ENCODE results near the gene ADD3. TPM values are rescaled to one million over a fixed set of nuclear protein-coding genes. Genes with fewer than 3 reads are reported as not detected.

ADD3 gene
- total RNA-seq, 4 donors from 2014 or later: 257 to 644 (median 358) TPM

DNA sequence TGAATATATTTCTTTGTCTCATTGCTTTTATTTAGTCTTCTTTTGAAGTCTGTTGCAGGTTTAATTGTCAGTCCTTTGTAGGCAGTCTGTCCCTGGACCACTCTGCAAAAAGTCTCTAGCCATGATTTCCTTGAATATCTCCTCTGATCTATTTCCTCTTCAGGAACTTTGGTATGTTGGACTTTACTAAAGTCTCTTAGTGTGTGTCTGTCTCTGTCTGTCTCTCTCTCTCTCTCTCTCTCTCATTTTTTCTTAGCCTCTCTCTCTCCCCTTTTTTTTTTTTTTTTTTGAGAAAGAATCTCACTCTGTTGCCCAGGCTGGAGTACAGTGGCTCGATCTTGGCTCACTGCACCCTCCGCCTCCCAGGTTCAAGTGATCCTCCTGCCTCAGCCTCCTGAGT is 57.5 kb downstream of the ADD3 start:
- whole genome bisulfite sequencing, 2 donors: 96 to 100% methylated on average over 2 of the region's 2 CpGs
- no peaks in the 10 kb centered on the region for H3K36me3 ChIP-seq
- H3K27ac ChIP-seq: peak overlapping the region in 1 of 3 donors; percentile 10
- no peak overlapping the region for H3K4me3 ChIP-seq (replicated peaks in 1 of 3)
- DNase-seq: no peak
- no peak for TF ChIP-seq POLR2A (IDR thresholded peaks at IDR 0.05)
- TF ChIP-seq, protein P1, sequence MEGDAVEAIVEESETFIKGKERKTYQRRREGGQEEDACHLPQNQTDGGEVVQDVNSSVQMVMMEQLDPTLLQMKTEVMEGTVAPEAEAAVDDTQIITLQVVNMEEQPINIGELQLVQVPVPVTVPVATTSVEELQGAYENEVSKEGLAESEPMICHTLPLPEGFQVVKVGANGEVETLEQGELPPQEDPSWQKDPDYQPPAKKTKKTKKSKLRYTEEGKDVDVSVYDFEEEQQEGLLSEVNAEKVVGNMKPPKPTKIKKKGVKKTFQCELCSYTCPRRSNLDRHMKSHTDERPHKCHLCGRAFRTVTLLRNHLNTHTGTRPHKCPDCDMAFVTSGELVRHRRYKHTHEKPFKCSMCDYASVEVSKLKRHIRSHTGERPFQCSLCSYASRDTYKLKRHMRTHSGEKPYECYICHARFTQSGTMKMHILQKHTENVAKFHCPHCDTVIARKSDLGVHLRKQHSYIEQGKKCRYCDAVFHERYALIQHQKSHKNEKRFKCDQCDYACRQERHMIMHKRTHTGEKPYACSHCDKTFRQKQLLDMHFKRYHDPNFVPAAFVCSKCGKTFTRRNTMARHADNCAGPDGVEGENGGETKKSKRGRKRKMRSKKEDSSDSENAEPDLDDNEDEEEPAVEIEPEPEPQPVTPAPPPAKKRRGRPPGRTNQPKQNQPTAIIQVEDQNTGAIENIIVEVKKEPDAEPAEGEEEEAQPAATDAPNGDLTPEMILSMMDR (IDR thresholded peaks at IDR 0.05): no peak
- intact Hi-C loops (cut with DNase I): no loop called here
- H3K4me1 ChIP-seq: peaks cover 35 to 64% of the 10 kb centered on the region in 2 donors
- no peaks in the 10 kb centered on the region for H3K27me3 ChIP-seq
- no peaks in the 10 kb centered on the region for H3K9me3 ChIP-seq

DNA sequence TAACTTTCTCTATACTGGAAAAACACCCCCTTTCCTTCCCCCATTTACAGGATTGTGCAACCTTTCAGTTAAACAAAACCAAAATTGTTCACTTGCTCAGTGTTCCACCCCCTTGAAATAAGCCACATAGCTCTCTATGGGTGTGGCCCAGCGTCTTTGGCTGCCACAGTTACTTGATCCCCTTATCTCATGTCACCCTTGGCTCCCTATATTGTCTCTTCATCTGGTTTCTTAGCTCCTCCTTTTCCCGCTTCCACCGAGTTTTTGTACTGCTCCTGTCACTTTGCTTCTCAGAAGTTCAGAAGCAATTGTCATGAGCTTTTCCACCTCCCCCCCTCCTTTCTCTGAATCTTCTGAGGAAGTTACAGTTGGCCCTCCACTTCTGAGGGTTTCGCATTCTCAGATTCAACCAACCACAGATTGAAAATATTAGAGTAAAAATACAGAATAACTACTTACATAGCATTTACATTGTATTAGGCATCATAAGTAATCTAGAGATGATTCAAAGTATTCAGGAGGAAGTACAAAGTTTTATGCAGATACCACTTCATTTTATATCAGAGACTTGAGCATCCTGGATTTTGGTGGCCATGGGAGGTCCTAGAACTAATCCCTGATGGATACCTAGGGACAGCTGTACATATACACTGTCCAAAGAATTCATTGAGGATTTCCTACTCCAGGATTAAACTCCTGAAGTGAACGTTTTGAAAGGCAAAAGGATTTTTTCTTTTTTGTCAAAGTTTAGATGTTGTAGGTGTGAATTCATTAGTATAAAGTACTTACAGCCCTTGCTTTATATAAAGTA is 60.4 kb downstream of the ADD3 start:
- Histone ChIP-seq H3K27ac (peak overlapping the region; percentile 36 to 86 (median 47)), H3K36me3 (no peaks in the 10 kb centered on the region), H3K4me1 (peaks cover 48 to 77% of the 10 kb centered on the region in 2 donors), H3K27me3 (no peaks in the 10 kb centered on the region), H3K9me3 (no peaks in the 10 kb centered on the region), H3K4me3 (replicated peaks in 1 of 3) (no peak overlapping the region)
- intact Hi-C loops (cut with DNase I): no loop called here
- TF ChIP-seq POLR2A (IDR thresholded peaks at IDR 0.05): no peak
- TF ChIP-seq, protein P1 (IDR thresholded peaks at IDR 0.05): no peak
- peak; percentile 45 to 48 for DNase-seq
- WGBS, 2 donors: 56 to 57% methylated on average over 4 of the region's 5 CpGs

DNA sequence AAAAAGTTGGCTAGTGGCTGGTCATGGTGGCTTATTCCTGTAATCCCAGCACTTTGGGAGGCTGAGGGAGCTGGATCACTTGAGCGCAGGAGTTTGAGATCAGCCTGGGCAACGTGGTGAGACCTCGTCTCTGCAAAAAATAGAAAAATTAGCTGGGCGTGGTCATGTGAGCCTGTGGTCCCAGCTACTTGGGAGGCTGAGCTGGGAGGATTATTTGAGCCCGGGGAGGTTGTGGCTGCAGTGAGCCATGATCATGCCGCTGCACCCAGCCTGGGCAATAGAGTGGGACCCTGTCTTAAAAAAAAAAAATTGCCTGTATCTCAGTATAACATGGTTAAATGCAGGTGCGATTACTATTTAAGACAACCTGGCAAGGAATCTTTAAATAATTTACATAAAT is 61.0 kb downstream of the ADD3 start:
- H3K9me3 ChIP-seq: no peaks in the 10 kb centered on the region
- TF ChIP-seq, protein P1 (IDR thresholded peaks at IDR 0.05): no peak
- no peak for TF ChIP-seq POLR2A (IDR thresholded peaks at IDR 0.05)
- H3K27me3 ChIP-seq: no peaks in the 10 kb centered on the region
- intact Hi-C loops (cut with DNase I): no loop called here
- no peaks in the 10 kb centered on the region for H3K36me3 ChIP-seq
- DNase-seq: no peak
- H3K27ac ChIP-seq: peak overlapping the region in 2 of 3 donors; percentile 47 to 86
- H3K4me1 ChIP-seq: peaks cover 50 to 80% of the 10 kb centered on the region in 2 donors
- WGBS, 2 donors: 81 to 82% methylated on average over 7 of the region's 7 CpGs
- no peak overlapping the region for H3K4me3 ChIP-seq (replicated peaks in 1 of 3)

DNA sequence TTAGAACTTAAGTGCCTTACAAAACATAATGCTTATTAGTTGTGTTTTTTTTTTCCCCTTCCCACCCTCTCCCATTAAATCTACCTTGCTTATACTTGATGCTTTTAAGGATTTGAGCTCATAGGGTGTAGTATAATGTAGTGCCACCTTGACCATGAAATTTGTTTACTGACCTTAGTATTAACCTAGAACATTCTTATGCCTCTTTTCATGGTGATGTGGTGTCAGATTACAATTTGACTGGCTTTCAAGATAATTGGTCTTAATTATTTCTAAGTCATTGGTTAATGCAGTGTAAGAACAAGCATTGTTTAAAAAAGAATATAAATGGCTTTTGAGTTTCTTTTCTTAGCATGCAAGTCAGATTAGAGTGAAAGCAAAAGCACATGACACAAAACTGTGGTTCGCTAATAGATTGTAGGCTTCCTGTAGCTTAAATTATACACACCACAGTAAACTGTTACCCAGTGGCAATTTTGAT is 61.8 kb downstream of the ADD3 start:
- Histone ChIP-seq H3K27ac (peak overlapping the region; percentile 52 to 86 (median 61)), H3K36me3 (no peaks in the 10 kb centered on the region), H3K27me3 (no peaks in the 10 kb centered on the region), H3K4me1 (peaks cover 54 to 80% of the 10 kb centered on the region in 2 donors), H3K9me3 (no peaks in the 10 kb centered on the region), H3K4me3 (replicated peaks in 1 of 3) (no peak overlapping the region)
- DNase-seq: no peak
- WGBS, 2 donors: 66 to 78% methylated on average over 1 of the region's 1 CpG
- no peak for TF ChIP-seq POLR2A (IDR thresholded peaks at IDR 0.05)
- TF ChIP-seq, protein P1 (IDR thresholded peaks at IDR 0.05): no peak
- intact Hi-C loops (cut with DNase I): no loop called here

DNA sequence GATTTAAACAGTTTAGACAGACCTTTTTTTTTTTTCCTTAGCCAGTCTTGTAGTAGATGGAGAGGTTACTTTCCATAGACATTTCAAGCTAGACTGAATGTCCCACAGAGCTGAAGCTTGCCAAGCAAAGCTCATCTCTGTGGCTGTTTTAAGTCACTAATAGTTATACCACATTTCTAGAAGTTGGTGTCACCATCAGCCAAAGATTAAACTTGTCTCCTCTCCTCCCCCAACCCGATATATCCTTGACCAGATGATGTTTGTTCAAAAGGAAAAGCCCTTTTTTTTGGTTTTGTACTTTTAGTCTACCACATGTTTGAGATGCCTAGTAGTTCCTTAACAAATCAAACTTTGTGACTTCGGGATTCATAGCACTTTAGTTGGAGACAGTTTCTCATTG is 66.1 kb downstream of the ADD3 start:
- Histone ChIP-seq H3K4me3 (replicated peaks in 1 of 3) (no peak overlapping the region), H3K36me3 (no peaks in the 10 kb centered on the region), H3K27me3 (no peaks in the 10 kb centered on the region), H3K9me3 (no peaks in the 10 kb centered on the region), H3K4me1 (peaks cover 76 to 86% of the 10 kb centered on the region in 2 donors), H3K27ac (peak overlapping the region in 2 of 3 donors; percentile 53 to 77)
- TF ChIP-seq, protein P1 (IDR thresholded peaks at IDR 0.05): no peak
- TF ChIP-seq POLR2A (IDR thresholded peaks at IDR 0.05): no peak
- DNase-seq: no peak
- 79% methylated on average over 2 of the region's 2 CpGs for WGBS, 2 donors
- intact Hi-C loops (cut with DNase I): loop anchor here (10.0 kb wide), 1 partner anchor 69 kb away; the partner anchor contains the start of gene ADD3
